RWPE1 (cell line): ENCODE measurements around the gene DXO.

ENCODE experiments used
- CTCF ChIA-PET: fragments of 350-600 bp; sonication (Branson Sonifier 250); formaldehyde crosslinking; extraction: SDS; loops from one replicate; lab custom pipeline; 2021; lab: Yijun Ruan, JAX
- POLR2A ChIA-PET: fragments of 400-600 bp; formaldehyde crosslinking; extraction: SDS; loops from one replicate; lab custom pipeline; 2020; ENCODE audit warnings: antibody characterized with exemption; ENCODE audit not compliant: low non-redundant PET; lab: Yijun Ruan, JAX
- DNase-seq: peaks from one replicate; pipeline ENCODE4 v3.0.0; 2012; ENCODE audit warnings: low spot score
- H3K27ac ChIP-seq: fragments of 450-650 bp; 2 replicates; pipeline ENCODE4 v1.5.1; 2017
- CTCF ChIP-seq: fragments of 450-650 bp; conservative IDR thresholded peaks from 2 replicates; pipeline ENCODE4 v1.5.1; 2017; ENCODE audit warnings: low read depth, mild to moderate bottlenecking

Gene DXO

DNA sequence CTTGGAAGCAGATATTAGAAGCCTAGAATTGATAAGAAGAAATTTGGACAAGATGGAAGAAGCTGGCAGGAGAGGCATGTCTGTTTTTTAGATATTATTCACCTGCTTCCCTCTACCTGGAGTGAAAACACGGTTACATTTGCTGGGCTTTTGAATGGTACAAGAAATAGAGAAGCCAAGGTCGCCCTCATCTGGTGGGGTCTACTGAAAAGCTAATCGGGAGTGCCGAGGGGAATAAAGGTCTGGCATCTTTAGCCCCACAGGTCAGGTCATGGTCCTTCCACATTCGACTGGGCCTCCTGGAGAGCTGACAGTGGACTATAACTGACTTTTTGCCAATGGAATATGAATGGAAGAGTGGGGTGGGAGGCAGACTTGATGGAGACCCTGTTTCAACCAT is 49.0 kb downstream of the DXO start:
- POLR2A ChIA-PET = interaction anchor here (0.6 kb wide), 1 partner anchor 30 kb away, joined by 3 read pairs; no protein-coding TSS in a partner anchor

DNA sequence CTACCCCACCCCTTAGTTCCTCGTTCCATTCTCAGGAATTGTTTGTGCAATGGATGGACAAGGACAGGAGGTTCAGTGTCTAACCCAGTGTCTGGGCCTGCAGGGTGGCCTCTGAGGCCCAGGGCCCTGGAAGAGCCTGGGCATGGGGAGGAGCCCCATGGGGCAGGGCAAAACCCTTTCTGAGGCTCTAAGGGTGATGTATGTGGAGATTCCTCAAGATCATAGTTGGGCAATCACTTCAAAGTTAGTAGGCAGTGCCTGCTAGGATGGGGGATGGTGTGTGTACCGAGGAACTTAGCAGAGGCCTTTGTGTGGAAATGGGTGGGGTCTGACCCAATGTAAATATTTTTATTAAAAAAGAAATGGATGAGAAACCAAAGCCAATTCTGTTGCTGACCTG is 51.1 kb downstream of the DXO start:
- ChIA-PET POLR2A (no interaction called here), CTCF (no interaction called here)
- no peak for DNase-seq
- TF ChIP-seq CTCF = no peak
- H3K27ac ChIP-seq = no peak overlapping the region

More for the DNA sequence above, 49.0 kb downstream of the DXO start:
- CTCF ChIA-PET = interaction anchor here (0.6 to 1.6 kb wide), 2 partner anchors 21 to 28 kb away, joined by 4 to 6 read pairs; no protein-coding TSS in a partner anchor
- no peak for DNase-seq
- no peak for TF ChIP-seq CTCF
- H3K27ac ChIP-seq = no peak overlapping the region
